HG02884 (cell line): Measurements from ENCODE around the gene FAM78B.
A peak's percentile ranks its signal among the peaks of the same experiment; 100 is the strongest.

Source experiments
- ATAC-seq: cut with Tn5 transposase; IDR thresholded peaks from one replicate; pipeline ENCODE4 v1.9.1; 2021; ENCODE audit warnings: mild to moderate bottlenecking, moderate library complexity; ENCODE audit not compliant: unreplicated experiment

The FAM78B gene

DNA sequence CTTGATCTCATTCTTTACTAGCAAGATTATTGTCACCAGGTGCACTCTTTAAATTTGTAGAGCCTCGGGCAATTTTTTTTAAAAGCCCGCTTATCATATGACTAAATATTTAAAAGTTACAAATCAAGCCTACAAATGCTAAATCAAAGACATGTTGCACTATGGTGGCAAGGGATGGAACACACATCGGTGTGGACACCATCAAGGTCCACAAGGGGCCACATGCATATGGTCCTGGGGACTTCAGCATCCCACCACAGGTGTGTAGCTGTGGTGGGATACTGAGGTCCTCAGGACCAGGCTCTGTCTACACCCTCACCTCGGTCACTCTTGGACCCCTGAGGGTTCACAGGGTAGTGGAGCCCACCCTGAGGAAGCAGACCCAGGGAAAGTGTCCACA, 45.8 kb downstream of the FAM78B start:
- no peak for ATAC-seq

DNA sequence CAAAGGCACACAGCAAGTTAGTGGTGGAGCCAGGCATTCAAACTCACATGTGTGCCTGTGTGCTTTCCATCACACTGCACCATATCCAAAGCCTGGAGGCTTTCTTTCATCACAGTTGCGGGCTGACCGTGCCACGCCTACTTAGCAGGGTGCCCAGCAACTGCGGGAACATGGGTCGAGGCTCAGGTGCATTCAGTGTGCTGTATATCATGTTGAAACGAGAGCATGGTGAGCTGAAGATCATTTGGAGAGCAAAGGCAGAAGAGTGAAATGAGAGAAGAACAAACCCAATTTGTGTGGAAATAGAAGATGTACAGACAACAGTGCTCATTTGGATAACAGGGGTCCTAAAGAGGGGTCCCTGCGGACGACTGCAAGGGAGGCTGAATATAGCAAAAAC, 46.5 kb downstream of the FAM78B start:
- no peak for ATAC-seq

DNA sequence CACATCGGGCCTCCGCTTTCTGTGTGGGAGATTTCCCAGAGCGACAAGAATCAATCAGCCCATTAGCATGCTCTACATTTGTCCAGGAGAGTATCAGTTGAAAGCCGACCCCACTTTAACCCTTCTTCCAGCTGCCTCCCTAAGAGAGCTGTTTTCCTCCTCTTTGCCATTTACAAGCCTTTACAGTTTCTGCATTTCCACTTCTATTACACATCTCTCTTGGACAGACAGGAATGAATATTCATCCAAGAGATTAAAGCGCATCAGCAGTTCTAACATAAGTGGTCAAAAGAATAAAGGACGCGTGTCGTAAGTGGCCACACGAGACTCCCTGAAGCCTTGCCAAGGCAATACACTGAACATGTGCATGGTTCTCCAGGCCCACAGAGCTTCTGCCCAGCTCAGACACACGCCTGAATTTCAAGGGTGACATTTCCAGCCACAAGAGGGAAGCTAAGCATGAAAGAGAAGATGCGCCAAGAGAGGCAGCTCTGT, 47.3 kb downstream of the FAM78B start:
- no peak for ATAC-seq

DNA sequence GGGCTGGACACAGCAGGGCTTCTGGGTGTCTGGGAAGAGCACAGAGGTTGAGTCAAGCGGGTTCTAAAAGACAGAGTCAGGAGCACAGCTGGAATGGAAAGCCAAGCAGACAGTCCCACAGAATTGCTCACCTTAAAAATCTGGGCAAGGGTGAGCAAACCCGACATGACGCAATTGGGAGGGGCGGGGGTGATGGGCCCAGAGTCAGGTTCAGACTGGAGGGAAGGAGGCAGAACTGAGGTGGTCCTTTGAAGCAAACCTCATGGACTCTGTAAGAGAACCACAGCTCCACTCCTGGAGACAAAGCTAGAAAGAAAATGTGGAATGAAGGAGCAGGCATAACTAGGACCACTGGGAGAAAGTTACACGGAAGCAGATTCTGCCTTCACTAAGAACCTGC, 49.0 kb downstream of the FAM78B start:
- ATAC-seq = no peak

DNA sequence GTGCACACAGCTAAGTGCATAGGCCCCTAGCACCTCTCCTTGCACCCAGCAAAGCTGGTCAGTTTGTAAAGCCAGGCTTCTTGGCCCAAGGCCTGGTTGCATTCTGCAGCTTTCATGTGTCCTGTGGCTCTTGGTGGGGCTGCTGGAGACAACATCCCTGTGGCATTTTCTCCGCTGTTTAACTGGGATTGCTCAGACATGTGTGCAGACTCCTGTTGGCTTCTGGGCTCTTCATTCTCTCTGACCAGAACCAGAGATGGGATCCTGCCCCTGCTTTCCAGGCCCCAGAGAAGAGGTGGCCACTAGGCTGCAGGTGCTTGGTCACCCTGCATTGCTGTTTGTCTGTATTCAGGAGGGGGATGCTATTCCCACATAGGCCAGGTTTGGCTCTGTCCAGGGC, 50.8 kb downstream of the FAM78B start:
- no peak for ATAC-seq

DNA sequence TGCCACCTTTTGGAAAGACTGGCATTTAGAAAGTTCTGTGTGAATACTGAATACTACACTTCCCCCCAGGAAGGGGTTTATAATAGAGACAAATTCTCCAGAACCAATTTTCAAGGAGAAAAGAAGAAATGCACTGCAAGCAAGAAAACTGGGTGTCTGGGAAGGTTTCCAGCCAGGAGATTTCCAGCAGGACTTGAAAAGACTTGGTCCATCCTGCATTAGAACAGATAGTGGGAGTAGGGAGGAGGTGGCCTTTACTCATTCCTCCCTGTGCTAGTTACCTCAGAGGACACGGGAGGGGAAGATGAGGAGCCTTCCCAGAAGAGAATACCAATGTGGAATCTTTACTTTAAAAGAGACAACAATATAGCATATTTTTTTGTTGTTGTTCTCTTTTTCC, 52.4 kb downstream of the FAM78B start:
- ATAC-seq = no peak

DNA sequence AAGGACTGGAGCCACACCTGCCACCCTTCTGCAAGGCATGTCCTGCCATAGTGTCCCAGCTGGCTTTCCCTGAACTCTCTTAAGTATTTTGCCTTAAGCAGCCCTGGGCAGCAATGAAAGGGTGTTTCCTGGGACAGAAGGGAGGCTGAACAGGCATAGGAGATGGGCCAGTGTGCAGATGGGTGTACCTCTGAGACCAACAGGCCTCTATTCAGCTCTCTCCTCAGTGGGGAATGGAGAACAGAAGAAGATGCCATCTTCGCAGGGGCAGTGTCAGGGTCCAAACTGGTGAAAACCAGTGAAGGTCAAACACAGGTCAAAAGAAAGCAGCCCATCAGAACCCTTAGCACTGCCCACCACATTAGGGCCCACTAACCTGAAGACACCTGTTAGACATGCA, 53.2 kb downstream of the FAM78B start:
- ATAC-seq = no peak

DNA sequence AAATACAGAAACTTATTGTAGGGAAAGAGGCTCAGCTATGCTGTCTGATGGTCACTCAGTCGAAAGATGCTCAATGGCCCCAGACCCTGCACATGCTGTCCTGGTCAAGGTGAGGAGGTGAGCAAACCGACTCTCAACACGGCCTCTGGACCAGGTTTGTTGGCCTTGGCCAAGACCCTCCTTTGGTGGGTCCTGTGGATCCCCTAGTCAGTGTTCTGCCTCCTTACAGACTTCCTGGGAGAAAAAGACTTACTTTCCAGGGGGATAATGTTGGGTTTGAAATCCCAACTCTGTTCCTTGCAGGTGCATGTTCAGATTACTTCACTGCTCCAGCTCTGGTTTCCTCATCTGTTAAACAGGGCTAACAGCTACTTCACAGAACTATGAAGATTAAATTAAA, 53.8 kb downstream of the FAM78B start:
- ATAC-seq = no peak

DNA sequence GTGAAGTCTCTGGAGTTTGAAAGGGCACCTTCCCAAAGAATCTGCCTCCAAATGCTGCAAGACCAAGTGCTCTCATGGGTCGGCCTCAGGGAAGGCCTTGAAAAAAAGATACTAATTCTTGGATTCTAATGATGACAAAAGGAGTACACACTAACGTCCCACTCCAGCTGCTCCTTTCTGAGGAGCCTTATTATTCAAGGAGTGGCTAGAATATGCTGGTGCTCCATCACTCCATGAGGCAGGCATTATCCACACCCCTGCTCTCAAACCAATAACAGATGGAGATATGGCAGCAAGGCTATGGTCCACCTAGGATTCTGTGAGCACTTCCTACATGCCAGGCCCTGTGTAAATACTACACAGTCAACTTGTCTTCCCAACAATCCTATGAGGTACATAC, 54.4 kb downstream of the FAM78B start:
- ATAC-seq = no peak

DNA sequence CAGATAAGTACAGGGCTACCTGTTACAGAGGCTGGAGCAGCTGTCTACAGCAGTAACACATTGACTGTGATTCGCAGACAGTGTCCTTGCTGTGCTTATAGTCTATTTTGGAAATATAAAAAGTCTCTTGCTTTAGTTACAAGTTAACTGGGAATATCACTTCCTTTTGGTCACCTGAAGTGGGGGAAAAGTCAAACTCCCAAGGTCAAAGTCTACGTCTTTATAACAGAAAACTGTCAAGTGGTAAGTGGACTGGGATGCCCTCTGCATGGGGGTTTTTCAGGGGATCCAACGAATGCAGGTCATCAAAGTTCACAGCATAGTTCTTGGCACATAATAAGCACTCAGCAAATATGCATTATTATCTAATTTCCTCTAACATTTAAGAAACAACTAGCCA, 55.4 kb downstream of the FAM78B start:
- ATAC-seq = no peak

DNA sequence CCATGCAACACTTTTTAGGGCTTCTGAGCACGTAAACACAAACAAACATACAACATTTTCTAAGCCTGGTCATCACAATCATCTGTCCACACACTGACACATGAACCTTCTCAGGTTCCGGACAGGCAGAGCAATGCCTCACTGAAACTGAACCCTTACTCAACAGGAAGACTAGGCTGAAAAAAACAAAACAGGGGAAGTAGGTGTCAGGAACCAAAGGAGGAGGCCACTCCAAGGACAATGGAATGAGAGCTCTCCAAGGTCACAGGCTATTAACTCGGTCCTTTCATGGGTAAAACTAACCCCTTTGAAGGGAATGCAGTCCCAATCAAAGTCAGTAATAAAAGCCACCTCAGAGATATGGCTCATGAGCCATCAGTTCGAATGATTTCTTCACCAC, 76.6 kb downstream of the FAM78B start:
- ATAC-seq = no peak

DNA sequence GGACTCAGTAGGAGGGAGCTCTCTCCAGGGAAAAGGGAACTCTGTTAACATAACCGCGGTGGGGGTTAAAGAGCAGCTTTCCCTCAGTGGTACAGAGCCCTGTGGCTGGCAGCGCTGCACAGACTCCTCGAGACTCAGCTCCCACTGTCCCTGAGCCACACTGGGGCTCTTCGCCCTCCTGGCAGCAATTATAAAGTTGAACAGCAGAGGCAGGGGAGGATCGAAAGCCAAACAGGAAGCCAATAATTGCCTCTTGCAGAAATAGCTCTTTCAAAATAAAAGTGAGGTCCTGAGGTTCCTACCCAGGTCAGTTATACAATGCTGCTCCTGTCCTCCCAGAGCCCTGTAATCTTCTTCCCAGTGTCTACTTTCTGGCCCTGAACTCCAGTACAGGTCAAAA, 77.0 kb downstream of the FAM78B start:
- ATAC-seq = peak; percentile 75

DNA sequence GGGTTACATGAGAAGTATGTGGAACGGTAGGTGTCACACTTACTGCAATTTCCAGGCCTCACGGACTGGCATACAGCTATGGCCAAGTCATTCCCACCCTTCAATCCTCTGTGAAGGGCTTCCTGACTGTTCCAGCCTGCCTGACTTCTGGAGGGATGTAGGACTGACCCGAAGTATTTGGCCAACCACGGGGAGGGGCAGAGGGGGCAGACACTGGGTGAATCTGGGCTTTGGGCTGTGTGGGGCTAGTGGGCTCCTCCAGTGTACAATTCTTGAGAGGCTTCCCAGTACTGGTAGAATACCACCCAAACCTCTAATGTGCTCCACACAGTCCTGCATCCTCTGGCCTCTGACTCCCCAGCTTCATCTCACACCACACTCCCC, 78.2 kb downstream of the FAM78B start:
- ATAC-seq = no peak

DNA sequence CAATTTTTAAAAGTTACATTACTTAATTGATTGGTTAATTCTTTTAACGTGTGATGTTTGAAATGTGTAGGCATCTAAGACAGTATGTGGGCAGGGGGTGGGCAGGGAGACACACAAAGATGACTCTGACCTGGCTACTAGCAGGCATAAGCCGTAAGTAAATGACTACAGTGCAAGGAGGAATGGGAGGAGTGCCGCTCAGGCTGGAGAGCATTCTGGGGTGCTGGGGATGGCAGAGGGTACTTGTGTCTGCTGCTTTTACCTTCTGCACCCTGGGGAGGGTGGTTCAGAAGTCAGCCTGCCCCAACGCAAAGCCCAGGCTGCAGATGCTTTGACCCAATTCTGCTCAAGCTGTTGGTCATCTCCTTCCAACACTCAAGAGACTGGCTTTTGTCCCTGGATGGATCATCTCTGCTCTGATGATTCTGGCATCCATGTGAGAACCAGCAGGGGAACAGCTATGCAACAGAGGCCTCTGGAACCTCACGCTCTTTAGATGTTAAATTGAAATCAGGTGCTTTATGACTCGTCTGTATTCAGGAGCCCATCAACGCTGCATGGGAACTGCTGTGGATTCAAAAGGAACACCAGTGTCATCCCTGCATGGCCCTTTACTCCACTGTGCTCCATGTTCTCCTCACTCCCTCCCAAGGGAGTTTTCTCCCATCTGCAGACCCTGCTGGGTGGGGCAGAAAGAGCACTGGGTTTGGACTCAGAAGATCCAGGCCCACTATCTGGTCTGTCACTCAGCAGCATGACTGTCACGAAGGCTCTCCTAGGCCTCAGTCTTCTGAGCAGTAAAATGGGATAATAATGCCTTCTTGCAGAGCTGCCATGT, 78.8 kb downstream of the FAM78B start:
- no peak for ATAC-seq

DNA sequence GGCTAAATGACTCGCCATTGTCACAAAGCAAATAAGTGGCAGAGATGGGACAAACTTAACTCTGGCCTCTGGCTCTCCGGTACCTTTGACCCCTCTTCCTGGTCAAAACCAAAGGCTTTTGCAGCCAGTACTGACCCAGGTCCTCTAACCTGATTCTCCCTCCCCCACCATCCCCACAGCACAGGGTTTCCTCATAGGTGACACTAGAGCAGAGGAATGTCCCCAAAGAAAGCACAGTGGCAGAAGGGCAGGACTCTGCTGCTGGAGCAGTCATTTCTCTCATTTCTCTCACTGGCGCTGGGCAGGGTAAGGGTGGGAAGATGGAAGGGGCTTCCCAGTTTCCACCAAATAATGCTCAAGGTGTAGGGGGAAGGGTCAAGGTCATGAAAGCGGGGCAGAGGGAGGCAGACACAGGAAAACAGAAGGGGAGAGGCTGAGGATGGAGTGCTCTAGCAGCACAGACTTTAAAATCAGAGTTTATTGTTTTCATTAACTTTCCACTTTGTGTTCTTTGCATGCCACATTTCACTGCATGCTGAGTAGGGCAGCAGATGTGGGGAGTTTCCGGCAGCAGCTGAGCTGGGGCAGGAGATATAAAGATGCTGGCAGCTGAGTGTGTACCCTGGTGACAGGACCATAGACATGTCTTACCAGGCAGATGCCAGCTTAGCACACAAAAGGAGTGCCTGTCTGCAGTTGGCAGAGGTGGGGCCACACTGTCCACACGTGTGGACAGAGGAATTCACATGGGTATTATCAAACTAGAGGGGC, 80.5 kb downstream of the FAM78B start:
- no peak for ATAC-seq

DNA sequence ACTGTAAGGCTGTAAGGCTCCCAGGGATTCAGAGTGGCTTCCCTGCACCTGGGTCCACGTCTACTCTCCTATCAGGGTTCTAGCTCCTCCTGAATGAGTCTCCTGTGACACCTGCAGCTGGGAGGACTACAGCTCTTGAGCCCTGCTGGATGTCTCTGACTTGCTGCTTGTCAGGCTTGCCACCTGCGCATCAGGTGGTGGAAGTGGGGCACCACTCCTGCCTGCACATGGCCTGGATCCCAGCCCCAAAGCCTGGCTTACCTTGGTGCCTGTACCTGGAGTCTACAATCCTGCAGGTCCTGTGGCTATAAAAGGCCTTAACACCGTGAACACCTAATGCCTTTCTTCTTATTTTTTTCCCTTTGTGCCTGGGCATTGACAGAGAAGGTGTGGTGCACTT, 82.2 kb downstream of the FAM78B start:
- no peak for ATAC-seq

DNA sequence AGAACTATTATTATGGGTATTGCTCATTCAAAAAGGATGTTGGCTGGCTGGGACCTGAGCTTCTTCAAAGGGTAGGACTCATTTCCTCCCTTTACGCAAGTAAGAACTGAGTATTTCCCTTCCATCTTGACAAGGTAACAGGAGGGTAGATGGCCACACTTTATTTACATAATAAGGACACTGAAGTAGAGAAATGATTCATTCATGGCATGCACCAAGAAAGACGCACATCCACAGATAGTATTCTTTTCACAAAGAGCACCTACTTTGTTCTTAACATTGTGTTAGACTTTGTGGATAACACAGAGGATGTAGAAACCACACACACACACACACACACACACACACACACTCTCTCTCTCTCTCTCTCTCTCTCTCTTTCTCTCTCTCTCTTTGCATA, 82.9 kb downstream of the FAM78B start:
- peak; percentile 72 for ATAC-seq

DNA sequence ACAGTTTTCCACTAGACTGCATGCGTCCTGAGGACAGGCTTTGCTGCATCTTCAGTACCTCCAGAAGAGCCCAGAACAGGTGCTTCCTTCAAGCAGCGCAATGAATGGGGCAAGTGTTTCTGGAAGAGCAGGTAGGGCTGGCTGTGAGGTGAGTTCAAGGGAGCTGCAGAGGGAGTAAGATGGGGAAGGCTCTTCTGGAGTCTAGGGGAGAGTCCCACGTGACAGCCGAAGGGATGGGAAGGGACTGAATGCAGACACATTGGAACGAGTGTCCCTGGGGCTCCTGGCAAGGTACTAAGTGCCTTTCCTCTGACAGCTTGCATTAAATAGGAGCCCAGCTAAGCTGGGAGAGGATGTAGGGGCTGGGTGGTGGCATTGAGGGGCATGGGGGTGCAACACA, 84.2 kb downstream of the FAM78B start:
- ATAC-seq = no peak

DNA sequence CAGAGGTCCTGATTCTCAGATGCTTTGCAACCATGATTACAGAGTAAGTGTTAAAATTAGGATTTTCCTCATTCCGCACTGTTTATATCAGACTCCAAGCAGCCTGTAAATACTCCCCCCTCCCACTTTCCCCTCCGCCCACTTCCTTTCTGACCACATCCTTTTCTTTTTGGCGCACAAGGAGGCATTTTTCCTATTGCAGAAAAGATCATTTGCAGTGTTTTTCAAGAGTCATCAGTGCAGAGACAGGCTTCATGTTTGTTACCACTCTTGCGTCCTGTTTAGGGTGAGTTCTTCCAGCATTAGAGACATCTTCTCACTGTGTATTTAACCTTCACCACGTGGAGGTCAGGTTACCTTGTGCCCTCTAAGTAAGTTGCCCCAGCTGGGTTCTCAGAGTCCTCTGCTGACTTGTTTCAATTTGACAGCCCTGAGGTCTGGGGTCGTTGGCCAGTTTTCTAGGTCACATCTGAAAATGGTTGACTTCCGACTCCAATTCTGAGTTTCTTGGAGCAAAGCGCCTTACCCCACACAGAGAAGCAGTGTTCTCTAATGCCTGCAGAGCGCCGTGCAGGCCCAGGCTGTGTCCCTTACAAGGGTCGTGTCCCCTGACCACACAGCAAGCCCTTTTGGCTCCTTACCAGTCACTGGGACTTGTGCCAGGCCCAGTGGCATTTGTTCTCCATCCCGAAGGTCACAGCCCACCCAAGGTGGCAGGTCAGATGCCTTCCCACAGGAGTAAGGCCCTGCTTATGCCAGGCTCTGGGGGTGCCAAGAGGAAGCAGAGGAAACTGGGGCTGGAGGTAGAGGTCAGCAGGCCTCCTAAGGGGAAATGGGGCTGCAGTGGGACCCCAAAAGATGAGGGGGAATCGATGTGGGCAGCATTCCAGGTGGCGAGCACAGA, 85.6 kb downstream of the FAM78B start:
- ATAC-seq = no peak

DNA sequence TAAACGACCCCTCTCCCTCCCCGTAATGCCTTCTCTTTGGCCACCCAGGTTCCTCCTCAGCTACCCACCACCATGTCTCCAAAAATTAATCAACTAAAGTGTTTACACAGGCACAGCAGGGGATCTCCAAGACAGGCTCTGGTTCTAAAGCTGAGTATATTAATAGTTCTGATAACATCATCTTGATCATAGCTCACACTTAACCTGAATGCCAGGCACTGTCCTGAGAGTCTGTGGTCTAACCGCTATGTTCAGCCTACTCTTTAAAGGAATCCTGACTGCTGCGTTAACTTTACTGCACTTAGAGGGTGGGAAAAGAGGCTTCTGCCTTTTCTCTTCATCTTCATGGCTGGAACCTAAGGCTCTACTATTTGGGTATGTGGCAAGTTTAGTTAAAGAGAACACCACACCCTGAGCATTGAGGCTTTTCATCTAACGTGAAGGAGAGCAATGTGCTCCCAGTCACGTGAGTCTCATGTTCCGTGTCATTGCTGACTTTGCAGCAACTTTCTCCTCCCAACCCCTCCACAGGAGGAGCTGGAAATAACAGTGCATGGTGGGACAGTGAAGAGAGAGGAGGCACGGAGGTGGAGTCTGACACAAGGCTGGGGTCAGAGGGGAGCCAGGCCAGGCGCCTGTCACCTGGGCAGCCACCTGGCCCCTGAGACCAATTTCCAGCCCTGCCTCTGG, 86.4 kb downstream of the FAM78B start:
- no peak for ATAC-seq

DNA sequence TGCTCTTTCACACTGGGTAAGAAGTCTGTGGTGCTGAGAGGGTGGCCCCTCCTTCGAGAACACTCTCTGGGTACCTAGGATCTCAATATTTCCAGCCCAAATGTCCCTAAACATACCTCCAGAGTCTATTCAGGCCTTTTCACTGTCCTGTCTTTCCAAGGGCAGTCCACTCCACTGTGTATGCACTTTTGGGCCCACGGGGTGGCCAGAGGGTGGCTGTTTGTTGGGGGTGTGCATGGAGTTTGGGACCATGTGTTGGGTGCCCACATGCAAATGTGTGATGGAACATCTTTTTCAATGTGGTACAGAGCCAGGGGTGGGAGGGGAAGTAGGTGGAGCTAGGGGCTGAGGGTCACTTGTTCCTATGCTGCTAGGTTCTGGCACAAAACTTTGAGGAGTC, 87.5 kb downstream of the FAM78B start:
- ATAC-seq = no peak
